Parathyroid adenoma (tissue), 2 donors: ENCODE data around the gene CACNG1.

Source experiments
- H2AFZ ChIP-seq: fragments of 300-600 bp; sonication (generic); one replicate; pipeline ENCODE4 v1.7.0; 2017; ENCODE audit warnings: antibody characterized with exemption, mild to moderate bottlenecking
- H3K27ac ChIP-seq: fragments of 300-600 bp; sonication (generic); one replicate; pipeline ENCODE4 v1.7.0; 2017
- H3K27me3 ChIP-seq: fragments of 300-600 bp; sonication (generic); one replicate; pipeline ENCODE4 v1.7.0; 2017; ENCODE audit warnings: low read length; ENCODE audit not compliant: control insufficient read depth, insufficient read depth
- H3K36me3 ChIP-seq: fragments of 300-600 bp; sonication (generic); one replicate; pipeline ENCODE4 v1.7.0; 2017; ENCODE audit warnings: low read length; ENCODE audit not compliant: control insufficient read depth, insufficient read depth
- H3K4me1 ChIP-seq: fragments of 300-600 bp; sonication (generic); one replicate; pipeline ENCODE4 v1.7.0; 2017; ENCODE audit warnings: control low read depth
- H3K4me2 ChIP-seq: fragments of 300-600 bp; sonication (generic); one replicate; pipeline ENCODE4 v1.7.0; 2017; ENCODE audit warnings: low read length
- H3K4me3 ChIP-seq: fragments of 300-600 bp; sonication (generic); one replicate; pipeline ENCODE4 v1.7.0; 2017; ENCODE audit warnings: low read depth, low read length
- H3K79me2 ChIP-seq: fragments of 300-600 bp; sonication (generic); one replicate; pipeline ENCODE4 v1.7.0; 2017; ENCODE audit warnings: control low read depth
- H3K9ac ChIP-seq: fragments of 300-600 bp; sonication (generic); one replicate; pipeline ENCODE4 v1.7.0; 2017; ENCODE audit warnings: mild to moderate bottlenecking
- H3K9me3 ChIP-seq: fragments of 300-600 bp; sonication (generic); one replicate; pipeline ENCODE4 v1.7.0; 2017; ENCODE audit warnings: low read length; ENCODE audit not compliant: control insufficient read depth
- TF ChIP-seq, protein P1 (sequence below): fragments of 300-600 bp; sonication (generic); IDR thresholded peaks from one replicate; pipeline ENCODE4 v1.7.0; 2017; ENCODE audit warnings: antibody characterized with exemption, mild to moderate bottlenecking
- donor health status: primary hyperparathyroidism.

Gene CACNG1

DNA sequence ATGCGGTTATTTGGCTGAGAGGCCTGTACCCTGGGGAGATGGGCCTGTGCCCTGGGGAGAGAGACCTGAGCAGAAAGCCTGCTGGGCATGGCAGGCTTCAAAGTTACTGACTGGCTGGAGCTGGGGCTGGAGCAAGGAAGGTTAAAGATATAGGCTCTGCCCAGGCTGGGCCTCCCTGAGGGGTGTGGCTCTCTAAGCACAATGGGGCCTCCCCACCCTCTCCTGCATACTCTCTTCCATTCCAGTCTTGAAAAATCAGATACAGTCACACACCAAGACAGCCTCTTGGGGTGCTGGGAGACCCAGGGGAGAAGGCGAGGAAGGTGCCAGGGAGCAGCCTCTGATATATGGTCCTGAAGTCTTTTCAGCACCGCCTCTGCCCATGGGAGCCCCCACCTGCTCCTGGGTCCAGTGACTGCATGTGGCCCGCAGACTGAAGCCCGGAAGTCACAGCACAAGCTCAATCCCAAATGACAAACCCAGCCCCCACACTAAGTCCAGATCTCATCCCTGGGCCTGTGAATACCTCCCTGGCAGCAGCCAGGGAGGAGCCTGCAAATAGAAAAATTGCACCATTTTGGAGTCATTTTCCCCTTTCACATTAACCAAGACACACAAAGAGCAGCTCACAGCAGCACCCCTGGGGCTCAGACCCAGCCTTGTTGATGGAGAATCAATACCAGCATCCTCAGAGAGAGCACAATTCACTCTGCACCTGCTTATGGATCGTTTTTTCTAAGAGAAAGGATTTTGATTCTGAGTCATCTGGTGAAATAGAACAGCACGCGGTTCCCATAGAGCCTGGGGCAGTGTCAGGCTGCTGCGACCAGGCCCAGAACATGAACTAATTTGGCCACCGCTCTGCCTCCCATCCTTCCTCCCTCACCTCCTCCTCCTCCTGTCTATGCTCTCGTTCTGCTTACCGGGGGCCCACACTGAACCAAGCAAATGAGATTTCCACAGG is 25.6 kb upstream of the CACNG1 start:
- TF ChIP-seq, protein P1, sequence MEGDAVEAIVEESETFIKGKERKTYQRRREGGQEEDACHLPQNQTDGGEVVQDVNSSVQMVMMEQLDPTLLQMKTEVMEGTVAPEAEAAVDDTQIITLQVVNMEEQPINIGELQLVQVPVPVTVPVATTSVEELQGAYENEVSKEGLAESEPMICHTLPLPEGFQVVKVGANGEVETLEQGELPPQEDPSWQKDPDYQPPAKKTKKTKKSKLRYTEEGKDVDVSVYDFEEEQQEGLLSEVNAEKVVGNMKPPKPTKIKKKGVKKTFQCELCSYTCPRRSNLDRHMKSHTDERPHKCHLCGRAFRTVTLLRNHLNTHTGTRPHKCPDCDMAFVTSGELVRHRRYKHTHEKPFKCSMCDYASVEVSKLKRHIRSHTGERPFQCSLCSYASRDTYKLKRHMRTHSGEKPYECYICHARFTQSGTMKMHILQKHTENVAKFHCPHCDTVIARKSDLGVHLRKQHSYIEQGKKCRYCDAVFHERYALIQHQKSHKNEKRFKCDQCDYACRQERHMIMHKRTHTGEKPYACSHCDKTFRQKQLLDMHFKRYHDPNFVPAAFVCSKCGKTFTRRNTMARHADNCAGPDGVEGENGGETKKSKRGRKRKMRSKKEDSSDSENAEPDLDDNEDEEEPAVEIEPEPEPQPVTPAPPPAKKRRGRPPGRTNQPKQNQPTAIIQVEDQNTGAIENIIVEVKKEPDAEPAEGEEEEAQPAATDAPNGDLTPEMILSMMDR, result no peak
- Histone ChIP-seq H3K4me1 (no peaks in the 10 kb centered on the region), H3K36me3 (no peaks in the 10 kb centered on the region), H3K9ac (no peak overlapping the region), H3K4me2 (no peak overlapping the region), H3K79me2 (no peaks in the 10 kb centered on the region), H3K27me3 (no peaks in the 10 kb centered on the region), H3K27ac (no peak overlapping the region), H3K9me3 (no peaks in the 10 kb centered on the region), H2AFZ (no peak overlapping the region), H3K4me3 (no peak overlapping the region)

DNA sequence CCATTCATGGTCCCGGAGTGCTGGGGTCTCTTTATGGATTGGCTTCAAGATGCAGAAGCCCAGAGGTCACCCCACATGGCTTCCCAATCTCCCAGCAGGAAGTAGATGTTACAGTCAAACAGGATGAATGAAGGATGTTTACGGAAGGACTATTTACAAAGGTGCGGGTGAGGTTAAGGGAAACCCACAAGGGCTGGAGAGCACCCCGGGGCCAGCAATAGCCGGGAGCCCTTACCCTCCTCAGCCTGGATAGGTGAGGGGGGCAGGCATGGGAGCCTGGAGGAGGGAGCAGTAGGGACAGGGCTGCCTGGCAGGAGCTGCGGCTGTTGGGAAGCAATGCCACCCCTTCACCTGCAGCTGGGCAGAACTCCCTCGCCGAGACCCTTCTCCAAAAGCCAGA is 24.5 kb upstream of the CACNG1 start:
- TF ChIP-seq, protein P1, result no peak
- H3K27ac ChIP-seq, result no peak overlapping the region
- no peaks in the 10 kb centered on the region for H3K9me3 ChIP-seq
- no peaks in the 10 kb centered on the region for H3K4me1 ChIP-seq
- no peaks in the 10 kb centered on the region for H3K27me3 ChIP-seq
- no peak overlapping the region for H3K9ac ChIP-seq
- H3K79me2 ChIP-seq, result no peaks in the 10 kb centered on the region
- no peak overlapping the region for H3K4me2 ChIP-seq
- no peak overlapping the region for H3K4me3 ChIP-seq
- H3K36me3 ChIP-seq, result no peaks in the 10 kb centered on the region
- H2AFZ ChIP-seq, result no peak overlapping the region

- H3K27me3 ChIP-seq, result no peaks in the 10 kb centered on the region
- H3K4me1 ChIP-seq, result no peaks in the 10 kb centered on the region
- TF ChIP-seq, protein P1, result no peak
- no peaks in the 10 kb centered on the region for H3K79me2 ChIP-seq
- no peak overlapping the region for H3K4me2 ChIP-seq
- H3K9ac ChIP-seq, result no peak overlapping the region
- no peaks in the 10 kb centered on the region for H3K9me3 ChIP-seq
- no peak overlapping the region for H2AFZ ChIP-seq
- H3K36me3 ChIP-seq, result no peaks in the 10 kb centered on the region
- H3K4me3 ChIP-seq, result no peak overlapping the region
- no peak overlapping the region for H3K27ac ChIP-seq
Measured at GRCh38 chr17:67020293-67020766, 24.0 kb upstream of the CACNG1 start.

GRCh38 chr17:67021196-67021595 is 23.2 kb upstream of the CACNG1 start:
- Histone ChIP-seq H3K27ac (no peak overlapping the region), H3K9me3 (no peaks in the 10 kb centered on the region)

More at GRCh38 chr17:67021196-67021595, 23.2 kb upstream of the CACNG1 start:
- H3K27me3 ChIP-seq, result no peaks in the 10 kb centered on the region
- no peak overlapping the region for H3K9ac ChIP-seq
- no peak overlapping the region for H3K4me2 ChIP-seq
- H3K4me3 ChIP-seq, result no peak overlapping the region
- TF ChIP-seq, protein P1, result no peak
- no peaks in the 10 kb centered on the region for H3K36me3 ChIP-seq
- no peak overlapping the region for H2AFZ ChIP-seq
- no peaks in the 10 kb centered on the region for H3K79me2 ChIP-seq
- no peaks in the 10 kb centered on the region for H3K4me1 ChIP-seq
